Loucy (cell line): Measurements from ENCODE around the gene GDPD2.

Experiments used
- H2AFZ ChIP-seq: fragments of 200-600 bp; sonication (generic); 2 replicates; pipeline ENCODE4 v1.6.0; 2016; ENCODE audit warnings: antibody characterized with exemption, mild to moderate bottlenecking, low read length, moderate library complexity
- H3F3A ChIP-seq: fragments of 200-600 bp; 2 replicates; pipeline ENCODE4 v1.6.0; 2016; ENCODE audit warnings: antibody characterized with exemption, low read depth, mild to moderate bottlenecking
- H3K27me3 ChIP-seq: fragments of 200-600 bp; sonication (generic); 2 replicates; pipeline ENCODE4 v1.6.1; 2014; ENCODE audit warnings: low read length, mild to moderate bottlenecking; ENCODE audit not compliant: insufficient read depth, poor library complexity, severe bottlenecking
- H3K36me3 ChIP-seq: fragments of 200-600 bp; sonication (generic); 2 replicates; pipeline ENCODE4 v1.6.1; 2016; ENCODE audit warnings: low read length; ENCODE audit not compliant: insufficient read depth
- H3K4me1 ChIP-seq: fragments of 200-600 bp; sonication (generic); 2 replicates; pipeline ENCODE4 v1.5.1; 2014; ENCODE audit warnings: low read length, mild to moderate bottlenecking; ENCODE audit not compliant: insufficient read depth, poor library complexity, severe bottlenecking
- H3K4me2 ChIP-seq: fragments of 200-600 bp; sonication (generic); 2 replicates; pipeline ENCODE4 v1.6.0; 2014; ENCODE audit warnings: antibody characterized with exemption, low read length, low read depth, mild to moderate bottlenecking; ENCODE audit not compliant: poor library complexity, severe bottlenecking
- H3K4me3 ChIP-seq: fragments of 200-600 bp; sonication (generic); 2 replicates; pipeline ENCODE4 v1.5.1; 2014; ENCODE audit warnings: low read length, mild to moderate bottlenecking, mixed read lengths; ENCODE audit not compliant: poor library complexity, severe bottlenecking
- H3K79me2 ChIP-seq: fragments of 200-600 bp; sonication (generic); 2 replicates; pipeline ENCODE4 v1.6.1; 2014; ENCODE audit warnings: low read length; ENCODE audit not compliant: insufficient read depth
- H3K9ac ChIP-seq: fragments of 200-600 bp; sonication (generic); 2 replicates; pipeline ENCODE4 v1.6.0; 2014; ENCODE audit warnings: mild to moderate bottlenecking, low read depth, low read length, moderate library complexity; ENCODE audit not compliant: poor library complexity, severe bottlenecking
- H3K9me2 ChIP-seq: fragments of 200-600 bp; sonication (generic); replicated peaks from 2 replicates; pipeline ENCODE4 v1.6.1; 2016; ENCODE audit warnings: low read depth, low read length, mixed read lengths
- H3K9me3 ChIP-seq: fragments of 200-600 bp; sonication (generic); 2 replicates; pipeline ENCODE4 v1.6.1; 2014; ENCODE audit warnings: mild to moderate bottlenecking, antibody characterized with exemption, low read length, low read depth; ENCODE audit not compliant: insufficient read depth
- H4K20me1 ChIP-seq: fragments of 200-600 bp; sonication (generic); 2 replicates; pipeline ENCODE4 v1.6.0; 2014; ENCODE audit warnings: antibody characterized with exemption, low read length, mild to moderate bottlenecking; ENCODE audit not compliant: insufficient read depth, poor library complexity, severe bottlenecking
- CTCF ChIP-seq: fragments of 200-600 bp; sonication (generic); conservative IDR thresholded peaks from 2 replicates; pipeline ENCODE4 v1.5.1; 2014; ENCODE audit warnings: mild to moderate bottlenecking, antibody characterized with exemption, low read length
- EZH2phosphoT487 ChIP-seq: fragments of 200-600 bp; IDR thresholded peaks from 2 replicates; pipeline ENCODE4 v1.6.1; 2018; ENCODE audit warnings: antibody characterized with exemption, mild to moderate bottlenecking, moderate library complexity, borderline replicate concordance

The GDPD2 gene

GRCh38 chrX:70445951-70446350, 22.8 kb downstream of the GDPD2 start:
- no peaks in the 10 kb centered on the region for H3K9me2 ChIP-seq
- no peaks in the 10 kb centered on the region for H3K27me3 ChIP-seq
- no peaks in the 10 kb centered on the region for H3K4me1 ChIP-seq
- H4K20me1 ChIP-seq = no peaks in the 10 kb centered on the region
- no peaks in the 10 kb centered on the region for H3K36me3 ChIP-seq
- H3F3A ChIP-seq = no peaks in the 10 kb centered on the region
- no peak overlapping the region for H3K9ac ChIP-seq
- H2AFZ ChIP-seq = no peak overlapping the region
- H3K4me3 ChIP-seq = no peak overlapping the region
- no peaks in the 10 kb centered on the region for H3K79me2 ChIP-seq
- no peak for TF ChIP-seq EZH2phosphoT487
- no peak for TF ChIP-seq CTCF
- no peak overlapping the region for H3K4me2 ChIP-seq
- no peaks in the 10 kb centered on the region for H3K9me3 ChIP-seq

GRCh38 chrX:70446380-70447350, 23.6 kb downstream of the GDPD2 start:
- Histone ChIP-seq H3K36me3 (no peaks in the 10 kb centered on the region), H3K79me2 (no peaks in the 10 kb centered on the region), H3K27me3 (no peaks in the 10 kb centered on the region), H4K20me1 (no peaks in the 10 kb centered on the region), H2AFZ (no peak overlapping the region), H3K4me3 (no peak overlapping the region), H3K9ac (no peak overlapping the region), H3K9me2 (no peaks in the 10 kb centered on the region), H3K4me2 (no peak overlapping the region), H3F3A (no peaks in the 10 kb centered on the region), H3K9me3 (no peaks in the 10 kb centered on the region), H3K4me1 (no peaks in the 10 kb centered on the region)
- no peak for TF ChIP-seq CTCF
- TF ChIP-seq EZH2phosphoT487 = no peak

GRCh38 chrX:70449457-70449966, 26.4 kb downstream of the GDPD2 start:
- Histone ChIP-seq H3K9ac (no peak overlapping the region), H3K27me3 (no peaks in the 10 kb centered on the region), H3K36me3 (no peaks in the 10 kb centered on the region), H3K79me2 (no peaks in the 10 kb centered on the region), H2AFZ (no peak overlapping the region), H3F3A (no peaks in the 10 kb centered on the region), H3K9me3 (no peaks in the 10 kb centered on the region), H3K9me2 (no peaks in the 10 kb centered on the region), H3K4me1 (peaks cover 14% of the 10 kb centered on the region), H3K4me2 (no peak overlapping the region), H3K4me3 (no peak overlapping the region), H4K20me1 (no peaks in the 10 kb centered on the region)
- TF ChIP-seq EZH2phosphoT487 = no peak
- TF ChIP-seq CTCF = no peak
